ENCODE results near the gene TOR2A. TPM values are rescaled to one million over a fixed set of nuclear protein-coding genes. Genes with fewer than 3 reads are reported as not detected.

TOR2A gene
- total RNA-seq, 2 experiments from 2014 or later: 17.7 to 18.1 TPM

GRCh38 chr9:127722055-127722745, 12.9 kb downstream of the TOR2A start:
- H3K27ac Mint-ChIP-seq: no peak overlapping the region
- H3K9me3 Mint-ChIP-seq: no peaks in the 10 kb centered on the region
- DNase-seq: no peak
- no peaks in the 10 kb centered on the region for H3K36me3 Mint-ChIP-seq
- H3K4me1 Mint-ChIP-seq: peaks cover 15% of the 10 kb centered on the region
- no peak overlapping the region for H3K4me3 Mint-ChIP-seq
- no peaks in the 10 kb centered on the region for H3K27me3 Mint-ChIP-seq

GRCh38 chr9:127721391-127721821, 13.7 kb downstream of the TOR2A start:
- H3K4me3 Mint-ChIP-seq: no peak overlapping the region
- H3K27ac Mint-ChIP-seq: no peak overlapping the region
- no peaks in the 10 kb centered on the region for H3K36me3 Mint-ChIP-seq
- H3K4me1 Mint-ChIP-seq: peaks cover 15% of the 10 kb centered on the region
- H3K27me3 Mint-ChIP-seq: no peaks in the 10 kb centered on the region
- DNase-seq: no peak
- H3K9me3 Mint-ChIP-seq: no peaks in the 10 kb centered on the region

GRCh38 chr9:127720865-127721227, 14.2 kb downstream of the TOR2A start:
- Mint-ChIP-seq H3K36me3 (no peaks in the 10 kb centered on the region), H3K4me3 (no peak overlapping the region), H3K4me1 (peaks cover 21% of the 10 kb centered on the region), H3K27ac (peak overlapping the region; percentile 36), H3K9me3 (no peaks in the 10 kb centered on the region), H3K27me3 (no peaks in the 10 kb centered on the region)
- no peak for DNase-seq

GRCh38 chr9:127720031-127720864, 14.8 kb downstream of the TOR2A start:
- H3K4me1 Mint-ChIP-seq: peaks cover 21% of the 10 kb centered on the region
- H3K27me3 Mint-ChIP-seq: no peaks in the 10 kb centered on the region
- no peak for DNase-seq
- peak overlapping the region; percentile 89 for H3K27ac Mint-ChIP-seq
- no peaks in the 10 kb centered on the region for H3K9me3 Mint-ChIP-seq
- H3K4me3 Mint-ChIP-seq: peak overlapping the region; percentile 57
- no peaks in the 10 kb centered on the region for H3K36me3 Mint-ChIP-seq

GRCh38 chr9:127717766-127718165, 17.3 kb downstream of the TOR2A start:
- Mint-ChIP-seq H3K9me3 (no peaks in the 10 kb centered on the region), H3K4me3 (no peak overlapping the region), H3K36me3 (no peaks in the 10 kb centered on the region), H3K4me1 (peaks cover 24% of the 10 kb centered on the region), H3K27ac (no peak overlapping the region), H3K27me3 (no peaks in the 10 kb centered on the region)
- DNase-seq: no peak

GRCh38 chr9:127716412-127716811, 18.7 kb downstream of the TOR2A start:
- H3K9me3 Mint-ChIP-seq: no peaks in the 10 kb centered on the region
- H3K36me3 Mint-ChIP-seq: no peaks in the 10 kb centered on the region
- peak overlapping the region; percentile 97 for H3K4me3 Mint-ChIP-seq
- H3K4me1 Mint-ChIP-seq: peaks cover 26% of the 10 kb centered on the region
- peak overlapping the region; percentile 92 for H3K27ac Mint-ChIP-seq
- no peaks in the 10 kb centered on the region for H3K27me3 Mint-ChIP-seq
- DNase-seq: no peak

- peaks cover 27% of the 10 kb centered on the region for H3K4me1 Mint-ChIP-seq
- H3K36me3 Mint-ChIP-seq: no peaks in the 10 kb centered on the region
- DNase-seq: peak; percentile 99
- H3K9me3 Mint-ChIP-seq: no peaks in the 10 kb centered on the region
- H3K27ac Mint-ChIP-seq: peak within 1 kb of the TSS; percentile 92
- H3K27me3 Mint-ChIP-seq: no peaks in the 10 kb centered on the region
- H3K4me3 Mint-ChIP-seq: peak within 1 kb of the TSS; percentile 97
Observed at GRCh38 chr9:127715470-127716337, 19.4 kb downstream of the TOR2A start, which contains the start of the genes PTRH1 and TTC16. PTRH1 (minus strand) TSS chr9:127715663; CDS start chr9:127715639, 24 bp downstream. TTC16 (plus strand) TSS chr9:127716079; CDS start chr9:127716146, 67 bp downstream.

GRCh38 chr9:127714951-127715469, 20.1 kb downstream of the TOR2A start:
- H3K4me1 Mint-ChIP-seq: peaks cover 30% of the 10 kb centered on the region
- H3K36me3 Mint-ChIP-seq: no peaks in the 10 kb centered on the region
- H3K4me3 Mint-ChIP-seq: peak overlapping the region; percentile 97
- peak overlapping the region; percentile 92 for H3K27ac Mint-ChIP-seq
- H3K9me3 Mint-ChIP-seq: no peaks in the 10 kb centered on the region
- H3K27me3 Mint-ChIP-seq: no peaks in the 10 kb centered on the region
- DNase-seq: peak; percentile 19

GRCh38 chr9:127714020-127714750, 20.9 kb downstream of the TOR2A start:
- no peaks in the 10 kb centered on the region for H3K9me3 Mint-ChIP-seq
- no peaks in the 10 kb centered on the region for H3K27me3 Mint-ChIP-seq
- peak overlapping the region; percentile 79 for H3K4me3 Mint-ChIP-seq
- peaks cover under 1% of the 10 kb centered on the region for H3K36me3 Mint-ChIP-seq
- no peak for DNase-seq
- no peak overlapping the region for H3K27ac Mint-ChIP-seq
- peaks cover 23% of the 10 kb centered on the region for H3K4me1 Mint-ChIP-seq

- H3K4me3 Mint-ChIP-seq: no peak overlapping the region
- H3K36me3 Mint-ChIP-seq: peaks cover 6% of the 10 kb centered on the region
- H3K9me3 Mint-ChIP-seq: no peaks in the 10 kb centered on the region
- no peak overlapping the region for H3K27ac Mint-ChIP-seq
- H3K27me3 Mint-ChIP-seq: no peaks in the 10 kb centered on the region
- H3K4me1 Mint-ChIP-seq: peaks cover 23% of the 10 kb centered on the region
- DNase-seq: no peak
Observed at GRCh38 chr9:127712867-127713266, 22.2 kb downstream of the TOR2A start.

- peaks cover 27% of the 10 kb centered on the region for H3K4me1 Mint-ChIP-seq
- no peak overlapping the region for H3K27ac Mint-ChIP-seq
- no peaks in the 10 kb centered on the region for H3K27me3 Mint-ChIP-seq
- H3K9me3 Mint-ChIP-seq: no peaks in the 10 kb centered on the region
- no peak for DNase-seq
- no peak overlapping the region for H3K4me3 Mint-ChIP-seq
- H3K36me3 Mint-ChIP-seq: peaks cover 6% of the 10 kb centered on the region
Observed at GRCh38 chr9:127712371-127712770, 22.7 kb downstream of the TOR2A start.

GRCh38 chr9:127711831-127712274, 23.2 kb downstream of the TOR2A start:
- Mint-ChIP-seq H3K4me3 (no peak overlapping the region), H3K4me1 (peaks cover 29% of the 10 kb centered on the region), H3K27ac (no peak overlapping the region), H3K9me3 (no peaks in the 10 kb centered on the region), H3K27me3 (no peaks in the 10 kb centered on the region), H3K36me3 (peaks cover 6% of the 10 kb centered on the region)
- no peak for DNase-seq

- no peaks in the 10 kb centered on the region for H3K27me3 Mint-ChIP-seq
- H3K4me3 Mint-ChIP-seq: no peak overlapping the region
- peaks cover 27% of the 10 kb centered on the region for H3K4me1 Mint-ChIP-seq
- no peaks in the 10 kb centered on the region for H3K9me3 Mint-ChIP-seq
- no peak for DNase-seq
- peak overlapping the region; percentile 60 for H3K27ac Mint-ChIP-seq
- peaks cover 6% of the 10 kb centered on the region for H3K36me3 Mint-ChIP-seq
Observed at GRCh38 chr9:127711226-127711701, 23.8 kb downstream of the TOR2A start.
